GM12878 (cell line): ENCODE results near the gene UQCRH. TPM values are rescaled to one million over a fixed set of nuclear protein-coding genes. Genes with fewer than 3 reads are reported as not detected.
"Not testable (repeated sequence)": the region's sequence is repeated elsewhere in the genome, so short reads cannot be mapped to it uniquely, and the experiment has no call there.

ENCODE experiments used
- ATAC-seq: fragments of 200-7000 bp; cut with Tn5 transposase; 3 replicates; pipeline ENCODE4 v1.9.1; 2020; ENCODE audit warnings: mild to moderate bottlenecking, moderate library complexity
- BruUV-seq: library from RNA; stranded (reverse); fragments of 400-500 nt; replicated peaks from 2 replicates; lab custom pipeline; 2021; lab: Mats Ljungman, UMichigan
- CTCF ChIA-PET: fragments of 300-600 bp; sonication (Branson Sonifier 250); formaldehyde crosslinking; extraction: SDS; loops from one replicate; lab custom pipeline; 2021; ENCODE audit warnings: inconsistent platforms; lab: Yijun Ruan, JAX
- POLR2A ChIA-PET: fragments of 350-600 bp; formaldehyde crosslinking; extraction: SDS; loops from one replicate; lab custom pipeline; 2021; ENCODE audit warnings: inconsistent platforms; lab: Charles Lee
- RAD21 ChIA-PET: fragments of 300-600 bp; sonication (Branson Sonifier 250); formaldehyde crosslinking; loops from one replicate; lab custom pipeline; 2023; ENCODE audit warnings: antibody characterized with exemption; ENCODE audit not compliant: unreplicated experiment; lab: Charles Lee
- SMC1A ChIA-PET: fragments of 300-600 bp; sonication (Branson Sonifier 250); formaldehyde crosslinking; loops from one replicate; lab custom pipeline; 2023; ENCODE audit not compliant: unreplicated experiment, uncharacterized antibody; lab: Charles Lee
- DNase-seq: peaks from one replicate; pipeline ENCODE4 v3.0.0-alpha.2; 2011; ENCODE audit warnings: low read depth, low spot score
- FAIRE-seq: peaks from 3 replicates; lab custom pipeline; 2011; peaks lifted over from hg19 to GRCh38; lab: Jason Lieb, UNC
- H2AFZ ChIP-seq: 2 replicates; pipeline ENCODE4 v1.6.0; 2011; ENCODE audit warnings: low read depth, low read length, control low read depth; ENCODE audit not compliant: control insufficient read depth
- H3K27ac ChIP-seq: 2 replicates; pipeline ENCODE4 v1.5.1; 2011; ENCODE audit warnings: control low read depth; ENCODE audit not compliant: control insufficient read depth, insufficient read depth
- H3K27me3 ChIP-seq, 2 experiments: replicated peaks in 1 of 2; 2 replicates each; pipeline versions ENCODE4 v1.6.0 to v1.6.1; 2011; ENCODE audit warnings: low read length in 1 of 2; ENCODE audit not compliant: control insufficient read depth in 2 of 2, insufficient read depth in 2 of 2
- H3K36me3 ChIP-seq, 2 experiments: 2 replicates each; pipeline ENCODE4 v1.5.1; 2011; ENCODE audit warnings: low read length in 1 of 2; ENCODE audit not compliant: control insufficient read depth in 2 of 2, insufficient read depth in 2 of 2
- H3K4me1 ChIP-seq: 2 replicates; pipeline ENCODE4 v1.6.1; 2011; ENCODE audit warnings: mild to moderate bottlenecking, low read length, moderate library complexity, mixed read lengths; ENCODE audit not compliant: control insufficient read depth, insufficient read depth
- H3K4me2 ChIP-seq: 2 replicates; pipeline ENCODE4 v1.6.0; 2011; ENCODE audit warnings: control low read depth; ENCODE audit not compliant: control insufficient read depth, insufficient read depth
- H3K4me3 ChIP-seq: fragments of 200-600 bp; sonication (generic); 2 replicates; pipeline ENCODE4 v1.5.1; 2016
- H3K79me2 ChIP-seq: 2 replicates; pipeline ENCODE4 v1.6.0; 2011; ENCODE audit warnings: low read length; ENCODE audit not compliant: control insufficient read depth, insufficient read depth
- H3K9ac ChIP-seq: 2 replicates; pipeline ENCODE4 v1.8.0; 2011; ENCODE audit warnings: low read length, control low read depth, mixed read lengths; ENCODE audit not compliant: control insufficient read depth, insufficient read depth
- H3K9me3 ChIP-seq: replicated peaks from 3 replicates; pipeline ENCODE4 v1.5.1; 2011; ENCODE audit warnings: mild to moderate bottlenecking, low read length; ENCODE audit not compliant: control insufficient read depth, insufficient read depth
- H4K20me1 ChIP-seq: 2 replicates; pipeline ENCODE4 v1.6.0; 2011; ENCODE audit not compliant: control insufficient read depth, insufficient read depth
- ZNF592 ChIP-seq: fragments of 450-650 bp; IDR thresholded peaks from 2 replicates; pipeline ENCODE4 v1.6.1; 2017; ENCODE audit warnings: mild to moderate bottlenecking, moderate library complexity
- WGBS: methylation state at CpG from one replicate; pipeline ENCODE4 v1.1.6; 2016; ENCODE audit warnings: low lambda C conversion rate; ENCODE audit not compliant: insufficient replicate concordance, insufficient coverage; ENCODE audit errors: missing lambda C conversion rate; 5-methylcytosine and 5-hydroxymethylcytosine counted together
- in situ Hi-C: fragments of 300-500 bp; cut with MboI; formaldehyde crosslinking; loops from 9 replicates; pipeline ENCODE4 v1.14.3; 2018; ENCODE audit warnings: mixed read lengths
- intact Hi-C: fragments of 100-400 bp; cut with micrococcal nuclease; formaldehyde crosslinking; loops from one replicate; pipeline ENCODE4 v1.14.2; 2022; ENCODE audit not compliant: unreplicated experiment
- polyA plus RNA-seq, 11 experiments: library from polyadenylated mRNA; depleted of rRNA in 4 of 11; unstranded in 6 of 11; stranded (reverse) in 5 of 11; fragments of >200 nt; fragmentation: Nextera tagmentation in 4 of 11; fragmentation: Illumina TruSeq in 1 of 11; extraction: Ambion mirVana in 4 of 11; extraction: Trizol in 1 of 11; gene quantifications; 1 replicate in 1 of 11; 2 replicates in 10 of 11; pipeline versions ENCODE4 v1.2.1 to v1.2.3, GENCODE V29; 2011 to 2016; ENCODE audit warnings: inconsistent platforms in 2 of 11, missing spikeins in 2 of 11, low read depth in 1 of 11
- total RNA-seq, 4 experiments: library from RNA; depleted of rRNA in 3 of 4; stranded (reverse); fragments of >200 nt in 3 of 4; fragmentation: Illumina TruSeq in 1 of 4; extraction: Trizol in 1 of 4; gene quantifications; 2 replicates each; pipeline versions ENCODE4 v1.2.1 to v1.2.3, GENCODE V29; 2013 to 2021
- TF ChIP-seq, protein P1 (sequence below): fragments of 450-650 bp; IDR thresholded peaks from 2 replicates; pipeline ENCODE4 v1.6.1; 2017; ENCODE audit warnings: mild to moderate bottlenecking, moderate library complexity

UQCRH gene
- total and polyA plus RNA-seq, 10 of the 15 experiments (the other 5 are each of a cell fraction or from before 2014, with no cell fraction given): 363 to 1,782 (median 597) TPM

DNA sequence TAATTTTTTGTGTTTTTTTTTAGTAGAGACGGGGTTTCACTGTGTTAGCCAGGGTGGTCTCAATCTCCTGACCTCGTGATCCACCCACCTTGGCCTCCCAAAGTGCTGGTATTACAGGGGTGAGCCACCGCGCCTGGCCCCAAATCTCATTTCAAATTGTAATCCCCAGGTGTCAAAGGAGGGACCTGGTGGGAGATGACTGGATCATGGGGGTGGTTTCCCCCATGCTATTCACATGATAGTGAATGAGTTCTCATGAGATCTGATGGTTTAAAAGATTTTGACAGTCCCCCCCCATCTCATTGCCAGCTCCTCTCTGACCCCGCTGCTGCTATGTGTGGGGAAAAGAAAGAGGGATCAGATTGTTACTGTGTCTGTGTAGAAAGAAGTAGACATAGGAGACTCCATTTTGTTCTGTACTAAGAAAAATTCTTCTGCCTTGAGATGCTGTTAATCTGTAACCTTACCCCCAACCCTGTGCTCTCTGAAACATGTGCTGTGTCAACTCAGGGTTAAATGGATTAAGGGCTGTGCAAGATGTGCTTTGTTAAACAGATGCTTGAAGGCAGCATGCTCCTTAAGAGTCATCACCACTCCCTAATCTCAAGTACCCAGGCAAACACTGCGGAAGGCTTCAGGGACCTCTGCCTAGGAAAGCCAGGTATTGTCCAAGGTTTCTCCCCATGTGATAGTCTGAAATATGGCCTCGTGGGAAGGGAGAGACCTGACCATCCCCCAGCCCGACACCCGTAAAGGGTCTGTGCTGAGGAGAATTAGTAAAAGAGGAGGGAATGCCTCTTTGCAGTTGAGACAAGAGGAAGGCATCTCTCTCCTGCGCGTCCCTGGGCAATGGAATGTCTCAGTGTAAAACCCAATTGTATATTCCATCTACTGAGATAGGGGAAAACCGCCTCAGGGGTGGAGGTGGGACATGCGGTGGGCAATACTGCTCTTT, 16.7 kb downstream of the UQCRH start:
- in situ Hi-C loops, intact Hi-C loops, H3K9me3 ChIP-seq, H3K4me3 ChIP-seq, H3K27me3 ChIP-seq, H4K20me1 ChIP-seq, H3K36me3 ChIP-seq, H3K4me2 ChIP-seq, H3K27ac ChIP-seq, H3K9ac ChIP-seq, ATAC-seq, FAIRE-seq, DNase-seq, H2AFZ ChIP-seq, BruUV-seq: not testable (repeated sequence)
- POLR2A ChIA-PET: interaction anchor here (2.0 to 2.6 kb wide), 2 partner anchors 11 to 12 kb away, joined by 5 to 18 read pairs; no protein-coding TSS in a partner anchor
- 89% methylated on average over 13 of the region's 13 CpGs for WGBS
- Histone ChIP-seq H3K79me2 (peaks cover 56% of the 10 kb centered on the region), H3K4me1 (peaks cover 33% of the 10 kb centered on the region)
- SMC1A ChIA-PET: interaction anchor here (0.6 to 4.4 kb wide), 5 partner anchors 8 to 24 kb away, joined by 3 to 26 read pairs (median 3); no protein-coding TSS in a partner anchor
- RAD21 ChIA-PET: interaction anchor here (1.3 kb wide), 1 partner anchor 12 kb away, joined by 8 read pairs; no protein-coding TSS in a partner anchor
- TF ChIP-seq, protein P1, sequence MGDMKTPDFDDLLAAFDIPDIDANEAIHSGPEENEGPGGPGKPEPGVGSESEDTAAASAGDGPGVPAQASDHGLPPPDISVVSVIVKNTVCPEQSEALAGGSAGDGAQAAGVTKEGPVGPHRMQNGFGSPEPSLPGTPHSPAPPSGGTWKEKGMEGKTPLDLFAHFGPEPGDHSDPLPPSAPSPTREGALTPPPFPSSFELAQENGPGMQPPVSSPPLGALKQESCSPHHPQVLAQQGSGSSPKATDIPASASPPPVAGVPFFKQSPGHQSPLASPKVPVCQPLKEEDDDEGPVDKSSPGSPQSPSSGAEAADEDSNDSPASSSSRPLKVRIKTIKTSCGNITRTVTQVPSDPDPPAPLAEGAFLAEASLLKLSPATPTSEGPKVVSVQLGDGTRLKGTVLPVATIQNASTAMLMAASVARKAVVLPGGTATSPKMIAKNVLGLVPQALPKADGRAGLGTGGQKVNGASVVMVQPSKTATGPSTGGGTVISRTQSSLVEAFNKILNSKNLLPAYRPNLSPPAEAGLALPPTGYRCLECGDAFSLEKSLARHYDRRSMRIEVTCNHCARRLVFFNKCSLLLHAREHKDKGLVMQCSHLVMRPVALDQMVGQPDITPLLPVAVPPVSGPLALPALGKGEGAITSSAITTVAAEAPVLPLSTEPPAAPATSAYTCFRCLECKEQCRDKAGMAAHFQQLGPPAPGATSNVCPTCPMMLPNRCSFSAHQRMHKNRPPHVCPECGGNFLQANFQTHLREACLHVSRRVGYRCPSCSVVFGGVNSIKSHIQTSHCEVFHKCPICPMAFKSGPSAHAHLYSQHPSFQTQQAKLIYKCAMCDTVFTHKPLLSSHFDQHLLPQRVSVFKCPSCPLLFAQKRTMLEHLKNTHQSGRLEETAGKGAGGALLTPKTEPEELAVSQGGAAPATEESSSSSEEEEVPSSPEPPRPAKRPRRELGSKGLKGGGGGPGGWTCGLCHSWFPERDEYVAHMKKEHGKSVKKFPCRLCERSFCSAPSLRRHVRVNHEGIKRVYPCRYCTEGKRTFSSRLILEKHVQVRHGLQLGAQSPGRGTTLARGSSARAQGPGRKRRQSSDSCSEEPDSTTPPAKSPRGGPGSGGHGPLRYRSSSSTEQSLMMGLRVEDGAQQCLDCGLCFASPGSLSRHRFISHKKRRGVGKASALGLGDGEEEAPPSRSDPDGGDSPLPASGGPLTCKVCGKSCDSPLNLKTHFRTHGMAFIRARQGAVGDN: peak; percentile 95
- peak; percentile 97 for TF ChIP-seq ZNF592
- CTCF ChIA-PET: interaction anchor here (0.6 to 2.8 kb wide), 5 partner anchors 13 to 215 kb away, joined by 3 to 11 read pairs (median 3); no protein-coding TSS in a partner anchor

GRCh38 chr1:46322191-46322590, 18.7 kb downstream of the UQCRH start:
- H2AFZ ChIP-seq, H4K20me1 ChIP-seq, H3K4me3 ChIP-seq, ATAC-seq, H3K27me3 ChIP-seq, H3K9ac ChIP-seq, H3K27ac ChIP-seq, BruUV-seq, H3K36me3 ChIP-seq, intact Hi-C loops, H3K9me3 ChIP-seq, in situ Hi-C loops, DNase-seq, FAIRE-seq: not testable (repeated sequence)
- peaks cover 64% of the 10 kb centered on the region for H3K79me2 ChIP-seq
- ChIA-PET RAD21 (interaction anchor here (1.1 to 1.6 kb wide), 2 partner anchors 11 to 12 kb away, joined by 3 to 4 read pairs; no protein-coding TSS in a partner anchor), CTCF (interaction anchor here (2.8 kb wide), 1 partner anchor 15 kb away, joined by 11 read pairs; no protein-coding TSS in a partner anchor), POLR2A (interaction anchor here (0.6 to 2.7 kb wide), 4 partner anchors 11 to 780 kb away, joined by 3 to 11 read pairs (median 4); no protein-coding TSS in a partner anchor), SMC1A (interaction anchor here (1.1 kb wide), 2 partner anchors 12 to 18 kb away, joined by 3 read pairs; no protein-coding TSS in a partner anchor)
- peaks cover 37% of the 10 kb centered on the region for H3K4me1 ChIP-seq
- WGBS: 67% methylated on average over 5 of the region's 6 CpGs
- 0 out of 2 replicates have a peak overlapping the region, but pooled peaks have one; percentile 17 for H3K4me2 ChIP-seq
